ENCODE results near the gene MME.
"Not testable (repeated sequence)": the region's sequence is repeated elsewhere in the genome, so short reads cannot be mapped to it uniquely, and the experiment has no call there.

The MME gene

DNA sequence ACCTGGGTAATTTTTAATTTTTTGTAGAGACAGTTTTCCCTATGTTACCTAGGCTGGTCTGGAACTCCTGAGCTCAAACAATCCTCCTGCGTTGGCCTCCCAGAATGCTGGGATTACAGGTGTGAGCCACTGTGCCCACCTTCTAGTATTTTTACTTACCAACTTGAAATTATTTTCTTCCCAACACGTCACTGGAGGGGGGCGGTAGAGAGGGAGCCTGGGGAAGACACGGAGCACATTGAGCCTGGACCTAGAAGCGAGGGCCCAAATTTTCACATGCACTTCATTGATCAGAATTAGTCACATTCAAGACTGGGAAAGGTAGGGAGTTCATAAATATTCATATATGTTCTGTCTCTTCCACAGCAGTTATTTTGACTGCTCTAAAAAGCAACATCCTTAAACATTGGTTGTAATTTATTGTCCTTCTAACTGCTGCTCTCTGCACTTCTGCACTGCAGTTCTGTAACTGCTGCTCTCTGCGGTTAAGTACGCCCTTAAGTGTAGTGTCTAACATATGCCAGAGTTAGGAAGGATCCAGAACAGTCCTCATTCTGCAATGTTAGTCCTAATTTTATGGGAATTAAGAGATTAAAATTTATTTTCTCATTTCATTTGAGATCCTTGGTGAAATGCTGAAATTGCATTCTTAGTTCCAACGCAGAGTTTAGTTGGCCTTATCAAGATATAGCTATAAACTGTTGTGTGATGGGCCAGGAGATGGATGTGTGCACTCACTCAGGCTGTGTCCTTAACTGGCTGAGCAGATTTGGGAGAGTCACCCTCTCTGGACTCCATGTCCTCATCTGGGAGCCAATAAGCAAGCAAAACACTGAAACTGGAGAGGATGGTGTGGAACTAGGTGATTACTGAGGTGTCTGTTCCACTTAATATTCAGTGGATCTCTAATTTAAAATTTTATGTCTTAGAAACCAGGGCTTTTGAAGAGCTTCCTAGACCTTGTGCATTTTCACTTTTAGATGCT lies 115.1 kb downstream of the MME start:
- DNase-seq, result no peak

- DNase-seq, result no peak
Measured at GRCh38 chr3:155196131-155197021, 116.3 kb downstream of the MME start.

GRCh38 chr3:155197786-155198185 lies 117.7 kb downstream of the MME start:
- no peak for DNase-seq

GRCh38 chr3:155202626-155203025 lies 122.5 kb downstream of the MME start:
- DNase-seq, result no peak

GRCh38 chr3:155204851-155205250 lies 124.7 kb downstream of the MME start:
- no peak for DNase-seq

GRCh38 chr3:155208183-155208800 lies 128.2 kb downstream of the MME start:
- DNase-seq, result no peak

- DNase-seq, result no peak
Measured at GRCh38 chr3:155210736-155211135, 130.6 kb downstream of the MME start.

- DNase-seq, result no peak
Measured at GRCh38 chr3:155211266-155211665, 131.1 kb downstream of the MME start.

DNA sequence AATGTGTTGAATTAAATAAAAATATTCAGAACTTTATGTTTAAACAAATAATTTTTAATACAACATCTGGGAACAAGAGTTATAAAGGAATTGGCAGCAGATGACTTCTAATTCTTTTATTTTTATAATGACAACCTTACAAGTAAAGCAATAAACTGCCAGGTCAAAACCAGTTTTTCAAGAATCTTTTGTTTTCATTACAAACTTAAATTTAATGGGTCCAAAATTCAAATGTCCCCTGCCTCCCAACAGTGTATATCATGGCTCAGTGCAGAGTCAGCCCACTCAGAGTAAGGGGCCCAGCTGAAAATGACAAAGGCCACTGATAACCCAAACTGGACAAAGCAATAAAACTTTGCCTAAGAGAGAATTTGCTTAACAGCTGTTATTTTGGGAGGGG lies 131.8 kb downstream of the MME start:
- no peak for DNase-seq

DNA sequence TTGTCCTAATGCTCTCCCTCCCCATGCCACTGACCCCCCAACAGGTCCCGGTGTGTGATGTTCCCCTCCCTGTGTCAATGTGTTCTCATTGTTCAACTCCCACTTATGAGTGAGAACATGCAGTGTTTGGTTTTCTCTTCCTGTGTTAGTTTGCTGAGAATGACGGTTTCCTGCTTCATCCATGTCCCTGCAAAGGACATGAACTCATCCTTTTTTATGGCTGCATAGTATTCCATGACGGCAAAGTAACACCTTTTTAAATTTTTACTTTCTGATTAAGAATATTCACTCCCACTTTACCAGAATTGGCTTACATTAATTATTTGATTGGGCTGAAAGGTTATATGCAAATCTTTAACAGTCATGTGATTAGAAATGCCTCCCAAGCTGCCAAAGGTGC lies 135.9 kb downstream of the MME start:
- not testable (repeated sequence) for DNase-seq

DNA sequence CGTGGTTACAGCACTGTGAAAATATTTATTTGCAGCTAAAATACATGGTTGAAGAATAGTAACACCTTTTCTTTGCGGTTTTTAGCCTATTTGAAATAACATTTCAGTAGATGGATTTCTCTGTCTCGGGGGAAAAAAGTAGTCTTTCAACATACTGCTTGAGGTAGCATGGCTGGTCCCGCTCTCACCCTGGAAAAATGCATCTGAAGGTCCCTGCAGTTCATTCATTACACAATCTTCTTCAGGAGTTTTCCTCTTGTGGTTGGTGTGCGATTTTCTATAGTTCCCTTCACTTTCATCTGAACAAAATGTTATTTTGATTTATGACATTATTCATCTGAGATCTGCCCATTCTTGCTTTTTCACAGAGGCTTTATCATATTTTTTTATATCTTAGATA lies 137.5 kb downstream of the MME start:
- DNase-seq, result no peak

GRCh38 chr3:155218462-155218861 lies 138.3 kb downstream of the MME start:
- DNase-seq, result no peak

DNA sequence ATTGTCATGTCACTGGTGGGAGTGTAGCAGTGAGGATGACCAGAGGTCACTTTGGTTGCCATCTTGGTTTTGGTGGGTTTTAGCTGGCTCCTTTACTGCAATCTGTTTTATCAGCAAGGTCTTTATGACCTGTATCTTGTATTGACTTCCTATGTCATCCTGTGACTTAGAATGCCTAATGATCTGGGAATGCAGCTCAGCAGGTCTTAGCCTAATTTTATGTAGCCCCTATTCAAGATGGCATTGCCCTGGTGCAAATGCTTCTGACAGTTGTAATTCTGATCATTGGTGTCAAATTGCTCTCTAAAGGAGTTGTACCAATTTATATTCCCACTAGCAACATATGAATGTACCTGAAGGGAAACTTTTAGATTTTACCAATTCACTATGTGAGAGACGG lies 139.0 kb downstream of the MME start:
- DNase-seq, result no peak

DNA sequence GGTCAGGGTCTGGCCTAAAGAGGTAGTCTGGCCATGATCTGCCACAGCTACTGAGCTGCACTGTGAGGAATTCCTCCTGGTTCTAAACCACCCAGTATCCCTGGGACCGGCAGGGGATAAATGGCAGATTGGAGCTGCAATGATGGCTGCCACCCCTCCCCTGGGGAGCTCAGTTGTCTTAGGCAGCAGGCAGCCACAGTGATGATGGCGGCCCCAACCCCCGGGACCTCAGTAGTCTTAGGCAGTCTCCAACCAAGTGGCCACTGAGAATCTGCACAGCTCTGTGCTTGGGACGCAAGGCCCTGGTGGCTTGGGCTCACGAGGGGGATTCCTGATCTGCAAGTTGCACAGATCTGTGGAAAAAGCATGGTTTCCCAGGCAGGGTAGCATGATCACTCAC lies 145.3 kb downstream of the MME start:
- no peak for DNase-seq

GRCh38 chr3:155227141-155227540 lies 147.0 kb downstream of the MME start:
- no peak for DNase-seq

- DNase-seq, result peak in 1 of 2 experiments; percentile 40
Measured at GRCh38 chr3:155228676-155229075, 148.6 kb downstream of the MME start.

DNA sequence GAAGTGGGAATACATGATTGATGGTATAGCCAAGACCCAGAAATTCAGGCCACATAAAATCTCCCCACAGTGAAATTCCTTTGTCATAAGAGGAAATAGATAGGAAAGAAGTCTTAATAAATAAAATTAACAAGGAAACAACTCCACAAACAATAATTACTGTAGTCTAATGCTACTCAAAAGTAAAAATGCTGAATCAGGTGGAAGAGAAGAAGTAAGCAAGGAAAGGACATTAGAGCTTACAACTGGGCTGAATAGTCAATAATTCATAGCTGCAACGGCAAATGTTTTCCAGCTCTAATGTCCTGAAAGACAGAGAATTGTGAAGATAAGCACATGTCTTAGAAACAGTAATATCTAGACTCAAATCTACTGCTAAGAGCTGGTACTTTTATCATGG lies 149.0 kb downstream of the MME start:
- DNase-seq, result no peak

DNA sequence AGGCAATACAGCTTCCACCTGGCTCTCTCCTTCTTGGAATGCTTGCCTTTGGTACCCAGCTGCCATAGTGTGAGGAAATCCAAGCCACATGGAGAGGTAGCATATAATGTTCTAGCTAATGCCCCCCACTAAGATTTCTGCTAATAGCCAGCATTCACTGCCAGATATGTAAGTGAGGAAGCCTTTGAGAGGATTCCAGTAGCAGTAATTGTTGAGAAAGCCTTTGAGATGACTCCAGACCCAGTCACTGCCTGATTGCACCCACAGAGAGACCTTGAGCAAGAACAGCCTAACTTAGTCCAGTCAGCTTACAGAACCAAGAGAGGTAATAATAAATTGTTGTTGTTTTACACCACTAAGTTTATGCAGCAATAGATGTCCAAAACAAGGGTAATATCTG lies 150.3 kb downstream of the MME start:
- peak in 1 of 2 experiments; percentile 66 for DNase-seq

DNA sequence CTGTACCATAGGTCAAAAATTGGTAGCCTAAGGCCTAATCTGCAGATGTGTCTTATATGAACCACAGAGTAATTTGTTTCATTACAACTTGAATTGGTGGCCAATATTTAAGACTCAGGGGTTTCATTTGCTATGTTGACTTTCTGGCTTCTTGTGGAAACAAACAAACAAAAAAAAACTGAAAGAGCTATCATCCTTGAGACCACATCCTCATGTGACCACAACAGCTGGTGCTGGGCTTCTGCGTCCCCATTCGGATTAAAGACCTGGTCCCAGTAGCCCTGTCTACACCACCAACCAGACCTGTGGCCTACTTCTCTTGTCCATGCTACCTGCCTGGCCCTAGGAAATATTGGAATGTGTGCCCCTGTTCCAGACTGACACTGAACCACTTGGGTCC lies 151.7 kb downstream of the MME start:
- no peak for DNase-seq

DNA sequence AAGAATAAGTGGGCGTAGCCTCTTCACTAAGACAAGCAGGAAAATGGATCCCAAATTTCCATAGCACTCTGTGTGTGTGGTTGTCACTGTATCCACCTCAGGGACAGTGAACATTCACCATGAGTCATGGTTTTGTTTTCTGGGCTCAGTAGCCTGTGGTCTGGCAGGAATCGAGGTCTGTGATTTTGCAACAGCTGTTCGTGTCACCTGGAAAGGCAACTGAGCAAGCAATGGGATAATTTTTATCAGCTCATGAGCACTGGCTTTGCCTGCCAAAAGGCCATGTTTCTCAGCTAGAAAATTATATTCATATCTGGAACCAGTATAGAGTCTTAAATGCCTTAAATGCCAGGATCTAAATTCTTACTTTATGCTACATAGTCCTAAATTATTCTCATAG lies 152.5 kb downstream of the MME start:
- peak; percentile 44 to 80 for DNase-seq

DNA sequence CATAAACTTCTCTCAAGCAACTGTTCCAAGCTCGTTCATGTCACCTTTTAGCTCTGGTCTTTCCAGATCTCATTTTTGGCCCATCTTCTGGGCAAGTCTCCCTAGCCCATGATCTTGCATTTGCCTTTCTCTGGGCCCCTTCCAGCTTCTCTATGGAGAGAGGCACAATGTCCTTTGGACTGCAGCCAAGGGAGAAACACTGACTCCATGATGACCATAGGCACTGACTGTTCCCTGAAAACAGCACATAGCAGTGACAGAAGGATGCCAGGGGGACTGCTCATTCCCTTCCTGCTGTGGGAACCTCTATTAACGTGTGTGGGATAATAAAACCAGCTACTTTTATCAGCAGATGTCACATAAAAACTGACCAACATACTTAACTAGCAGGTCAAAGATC lies 153.1 kb downstream of the MME start:
- peak; percentile 61 to 92 for DNase-seq

Data from NCI-H446 (cell line).